Mesenchymal stem cell (in vitro differentiated cells and primary cell): Measurements from ENCODE around the gene ZNF805.
"Not testable (repeated sequence)": the region's sequence is repeated elsewhere in the genome, so short reads cannot be mapped to it uniquely, and the experiment has no call there.

Experiments used
- DNase-seq: peaks from one replicate; pipeline ENCODE4 v3.0.0-alpha.2; 2013
- H2AFZ ChIP-seq: one replicate; pipeline ENCODE4 v1.6.1; 2013; ENCODE audit warnings: low read depth, mild to moderate bottlenecking, control low read depth, inconsistent platforms, low read length, moderate library complexity
- H2AK5ac ChIP-seq: 2 replicates; pipeline ENCODE4 v1.6.1; 2013; ENCODE audit warnings: low read length, moderate library complexity, mild to moderate bottlenecking, inconsistent platforms; ENCODE audit not compliant: severe bottlenecking
- H2BK120ac ChIP-seq: one replicate; pipeline ENCODE4 v1.6.1; 2013; ENCODE audit warnings: low read depth, mild to moderate bottlenecking, inconsistent platforms, low read length, moderate library complexity
- H2BK12ac ChIP-seq, 2 experiments: one replicate each; pipeline ENCODE4 v1.6.1; 2013; ENCODE audit warnings: inconsistent platforms in 2 of 2, low read length in 2 of 2, mild to moderate bottlenecking in 2 of 2, moderate library complexity in 2 of 2, control low read depth in 1 of 2
- H2BK15ac ChIP-seq: one replicate; pipeline ENCODE4 v1.6.1; 2013; ENCODE audit warnings: mild to moderate bottlenecking, low read depth, inconsistent platforms; ENCODE audit not compliant: poor library complexity, severe bottlenecking
- H2BK5ac ChIP-seq: 2 replicates; pipeline ENCODE4 v1.6.1; 2013; ENCODE audit warnings: low read depth, mild to moderate bottlenecking, low read length, control low read depth, inconsistent platforms; ENCODE audit not compliant: poor library complexity, severe bottlenecking
- H3K14ac ChIP-seq, 2 experiments: one replicate each; pipeline ENCODE4 v1.6.1; 2013; ENCODE audit warnings: inconsistent platforms in 2 of 2, low read length in 2 of 2, control low read depth in 1 of 2, mild to moderate bottlenecking in 1 of 2, moderate library complexity in 1 of 2
- H3K18ac ChIP-seq, 2 experiments: one replicate each; pipeline ENCODE4 v1.6.1; 2013; ENCODE audit warnings: inconsistent platforms in 2 of 2, low read length in 2 of 2, control low read depth in 1 of 2, low read depth in 1 of 2, mild to moderate bottlenecking in 1 of 2
- H3K23ac ChIP-seq, 2 experiments: one replicate each; pipeline ENCODE4 v1.6.1; 2013; ENCODE audit warnings: inconsistent platforms in 2 of 2, low read length in 2 of 2, mild to moderate bottlenecking in 2 of 2, moderate library complexity in 2 of 2, control low read depth in 1 of 2
- H3K27ac ChIP-seq: 2 replicates; pipeline ENCODE4 v1.5.1; 2013; ENCODE audit warnings: mild to moderate bottlenecking, moderate library complexity, low read length, control low read depth, inconsistent platforms; ENCODE audit not compliant: poor library complexity, severe bottlenecking
- H3K27me3 ChIP-seq, 2 experiments: 2 replicates each; pipeline versions ENCODE4 v1.6.1 to v1.7.0; 2013; ENCODE audit warnings: low read length in 2 of 2, mild to moderate bottlenecking in 2 of 2, moderate library complexity in 2 of 2, control low read depth in 1 of 2, inconsistent platforms in 1 of 2; ENCODE audit not compliant: control insufficient read depth in 1 of 2, insufficient read depth in 1 of 2
- H3K36me3 ChIP-seq, 2 experiments: 2 replicates each; pipeline versions ENCODE4 v1.6.1 to v1.7.0; 2013; ENCODE audit warnings: low read length in 2 of 2, control low read depth in 1 of 2, inconsistent platforms in 1 of 2, low read depth in 1 of 2, mild to moderate bottlenecking in 1 of 2; ENCODE audit not compliant: insufficient read depth in 2 of 2, control insufficient read depth in 1 of 2
- H3K4ac ChIP-seq, 2 experiments: one replicate each; pipeline ENCODE4 v1.6.1; 2013; ENCODE audit warnings: inconsistent platforms in 2 of 2, low read length in 2 of 2, mild to moderate bottlenecking in 2 of 2, moderate library complexity in 2 of 2, control low read depth in 1 of 2, low read depth in 1 of 2
- H3K4me1 ChIP-seq: 2 replicates; pipeline ENCODE4 v1.6.1; 2013; ENCODE audit warnings: low read depth, low read length, control low read depth; ENCODE audit not compliant: control insufficient read depth, insufficient read depth
- H3K4me2 ChIP-seq: 2 replicates; pipeline ENCODE4 v1.6.1; 2013; ENCODE audit warnings: low read length, mild to moderate bottlenecking, inconsistent platforms; ENCODE audit not compliant: poor library complexity, severe bottlenecking
- H3K4me3 ChIP-seq, 2 experiments: 2 replicates each; pipeline versions ENCODE4 v1.5.1 to v1.7.0; 2013; ENCODE audit warnings: low read length in 2 of 2, mild to moderate bottlenecking in 2 of 2, control low read depth in 1 of 2, low read depth in 1 of 2; ENCODE audit not compliant: insufficient read depth in 1 of 2
- H3K79me1 ChIP-seq: replicated peaks from 2 replicates; pipeline ENCODE4 v1.6.1; 2013; ENCODE audit warnings: mild to moderate bottlenecking, control low read depth, low read length, inconsistent platforms; ENCODE audit not compliant: poor library complexity, severe bottlenecking
- H3K9ac ChIP-seq: 2 replicates; pipeline ENCODE4 v1.7.0; 2013; ENCODE audit warnings: mild to moderate bottlenecking, low read length, moderate library complexity
- H3K9me3 ChIP-seq: 2 replicates; pipeline ENCODE4 v1.7.0; 2013; ENCODE audit warnings: mild to moderate bottlenecking, low read length; ENCODE audit not compliant: control insufficient read depth
- H4K8ac ChIP-seq: one replicate; pipeline ENCODE4 v1.6.1; 2013; ENCODE audit warnings: inconsistent platforms, mild to moderate bottlenecking, low read length, moderate library complexity
- H4K91ac ChIP-seq: one replicate; pipeline ENCODE4 v1.6.1; 2013; ENCODE audit warnings: mild to moderate bottlenecking, low read length, inconsistent platforms
- WGBS: methylation state at CpG from one replicate; pipeline ENCODE4 v1.1.7; 2013; ENCODE audit warnings: mixed read lengths; 5-methylcytosine and 5-hydroxymethylcytosine counted together

Gene ZNF805

DNA sequence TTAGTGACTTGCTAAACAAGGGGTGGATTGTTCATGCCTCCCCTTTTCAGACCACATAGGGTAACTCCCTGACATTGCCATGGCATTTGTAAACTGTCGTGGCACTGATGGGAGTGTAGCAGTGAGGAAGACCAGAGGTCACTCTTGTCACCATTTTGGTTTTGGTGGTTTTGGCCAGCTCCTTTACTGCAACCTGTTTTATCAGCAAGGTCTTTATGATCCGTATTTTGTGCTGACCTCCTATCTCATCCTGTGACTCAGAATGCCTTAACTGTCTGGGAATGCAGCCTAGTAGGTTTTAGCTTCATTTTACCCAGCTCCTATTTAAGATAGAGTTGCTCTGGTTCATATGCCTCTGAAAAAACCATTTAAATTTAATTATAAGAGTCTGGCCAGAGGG, 38.0 kb downstream of the ZNF805 start:
- peak overlapping the region; percentile 50 for H3K27ac ChIP-seq
- DNase-seq: peak; percentile 67
- H4K91ac ChIP-seq, H3K79me1 ChIP-seq, H3K14ac ChIP-seq, H4K8ac ChIP-seq, H3K9me3 ChIP-seq, H2BK15ac ChIP-seq, H3K4me3 ChIP-seq, H3K27me3 ChIP-seq, H2BK5ac ChIP-seq, H2BK12ac ChIP-seq, H3K4ac ChIP-seq, H3K36me3 ChIP-seq, H3K23ac ChIP-seq, H3K4me2 ChIP-seq, H2BK120ac ChIP-seq, H3K9ac ChIP-seq, H3K18ac ChIP-seq, H2AFZ ChIP-seq, H2AK5ac ChIP-seq: not testable (repeated sequence)
- WGBS: 61% methylated on average over 2 of the region's 2 CpGs
- peaks cover 15% of the 10 kb centered on the region for H3K4me1 ChIP-seq

DNA sequence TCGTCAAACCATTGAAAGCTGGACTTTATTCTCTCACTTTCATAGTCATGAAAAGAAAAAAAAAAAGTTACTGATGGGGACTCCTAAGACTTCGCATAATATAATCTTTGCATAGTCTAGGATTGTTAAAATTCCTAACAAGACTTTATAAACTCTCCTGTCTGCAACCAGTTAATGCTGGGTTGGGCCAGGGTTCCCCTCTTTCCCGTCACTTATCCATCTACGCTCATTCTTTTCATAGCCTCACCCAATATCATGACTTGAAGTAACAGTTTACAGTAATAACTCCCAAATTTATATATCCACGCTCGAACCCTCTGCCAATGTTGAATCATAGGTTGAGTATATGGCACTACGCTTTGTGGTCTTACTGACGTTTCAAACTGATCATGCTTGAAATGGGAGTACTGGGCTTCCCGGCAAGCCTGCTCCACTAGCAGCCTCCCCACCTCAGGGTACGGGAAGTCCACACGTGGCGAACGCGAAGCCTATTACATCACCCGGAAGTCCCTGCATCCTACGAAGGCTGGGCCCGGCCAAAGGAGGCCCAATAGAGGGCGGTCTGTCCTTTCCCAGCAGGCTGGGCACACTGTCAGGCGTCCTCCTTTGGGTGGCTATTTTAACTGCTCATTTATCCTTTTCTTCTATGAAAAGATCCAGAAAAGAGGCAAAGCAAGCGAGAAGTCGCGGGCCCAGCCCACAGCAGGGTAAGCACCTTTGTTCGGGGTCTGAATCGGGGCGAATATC, 39.2 kb downstream of the ZNF805 start:
- peak overlapping the region; percentile 90 to 93 for H3K4ac ChIP-seq
- 7% methylated on average over 24 of the region's 25 CpGs for WGBS

DNA sequence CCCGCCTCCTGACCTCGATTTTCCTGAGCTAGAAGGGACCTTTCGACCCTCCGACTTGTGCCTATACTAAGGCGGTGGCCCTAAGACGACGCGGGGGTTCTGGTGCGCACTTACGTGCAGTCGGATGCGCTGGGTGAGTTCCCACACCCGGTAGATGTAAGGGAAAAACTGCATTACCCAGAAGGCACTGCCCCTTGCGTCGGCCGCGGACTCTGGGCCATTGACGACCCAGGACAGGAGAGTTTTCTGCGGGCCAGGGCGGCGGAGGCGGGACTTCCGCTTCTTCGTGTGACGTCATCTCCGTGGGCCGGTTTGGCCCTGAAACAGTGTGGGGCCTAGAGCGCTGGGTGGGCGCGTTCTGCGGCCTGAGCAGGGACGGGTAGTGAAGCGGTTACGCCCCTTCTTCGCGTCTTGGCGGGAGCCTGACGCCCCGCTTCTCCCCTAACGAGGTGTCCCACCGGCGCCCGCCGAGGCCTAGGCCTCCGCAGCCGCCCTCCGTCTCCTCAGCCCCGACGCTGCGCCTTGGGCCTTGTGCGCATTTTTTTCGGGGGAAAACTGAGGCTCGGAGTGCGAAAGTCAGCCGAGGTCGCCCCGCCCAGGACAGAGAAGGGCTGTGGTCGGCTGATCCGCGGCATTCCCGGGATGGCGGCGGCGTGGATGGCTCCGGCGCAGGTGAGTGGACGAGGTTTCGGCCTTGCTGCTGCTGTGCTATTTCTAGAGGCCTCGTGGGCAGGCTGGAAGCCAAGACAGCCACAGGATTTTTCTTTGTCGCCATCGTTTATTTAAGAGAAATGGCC, 39.9 kb downstream of the ZNF805 start, which contains the start of gene ZNF460:
TSS of gene ZNF460 (plus strand) at position 321 of the 797 bp plus-strand sequence. CDS start at position 643, 322 bp downstream.
- WGBS: under 1% methylated on average over 70 of the region's 71 CpGs

More for the DNA sequence above, 39.2 kb downstream of the ZNF805 start:
- Histone ChIP-seq H3K4me3 (peak overlapping the region; percentile 77 to 98), H4K8ac (peak overlapping the region; percentile 93), H2BK15ac (peak overlapping the region; percentile 86), H2BK12ac (no peak overlapping the region), H2BK120ac (peak overlapping the region; percentile 86), H3K9me3 (no peaks in the 10 kb centered on the region), H3K18ac (peak overlapping the region; percentile 79 to 99), H2AFZ (peak overlapping the region; percentile 10), H3K23ac (no peak overlapping the region), H2BK5ac (peak overlapping the region; percentile 95), H2AK5ac (peak overlapping the region; percentile 95), H3K27ac (peak overlapping the region; percentile 100), H3K9ac (peak overlapping the region; percentile 99), H3K27me3 (no peaks in the 10 kb centered on the region), H3K14ac (peak overlapping the region; percentile 13 to 25), H3K4me1 (peaks cover 19% of the 10 kb centered on the region), H4K91ac (peak overlapping the region; percentile 95), H3K36me3 (peaks cover 10 to 19% of the 10 kb centered on the region in 2 experiments), H3K4me2 (peak overlapping the region; percentile 93), H3K79me1 (peaks cover 3% of the 10 kb centered on the region)
- DNase-seq: peak; percentile 98

More for the DNA sequence above, 39.9 kb downstream of the ZNF805 start, which contains the start of gene ZNF460:
- no peaks in the 10 kb centered on the region for H3K9me3 ChIP-seq
- H3K4ac ChIP-seq: peak within 1 kb of the TSS; percentile 90 to 93
- peak within 1 kb of the TSS; percentile 95 for H4K91ac ChIP-seq
- H2AK5ac ChIP-seq: peak within 1 kb of the TSS; percentile 95
- H3K79me1 ChIP-seq: peaks cover 3% of the 10 kb centered on the region
- peak within 1 kb of the TSS; percentile 84 for H2AFZ ChIP-seq
- H3K18ac ChIP-seq: peak within 1 kb of the TSS; percentile 79 to 99
- H3K4me3 ChIP-seq: peak within 1 kb of the TSS; percentile 77 to 98
- peak within 1 kb of the TSS in 1 of 2 experiments; percentile 46 for H3K23ac ChIP-seq
- H4K8ac ChIP-seq: peak within 1 kb of the TSS; percentile 93
- H3K4me2 ChIP-seq: peak within 1 kb of the TSS; percentile 93
- peak within 1 kb of the TSS; percentile 86 for H2BK15ac ChIP-seq
- H2BK5ac ChIP-seq: peak within 1 kb of the TSS; percentile 95
- H2BK12ac ChIP-seq: no peak within 1 kb of the TSS
- H3K36me3 ChIP-seq: peaks cover 17 to 26% of the 10 kb centered on the region in 2 experiments
- peak; percentile 98 for DNase-seq
- H3K4me1 ChIP-seq: peaks cover 19% of the 10 kb centered on the region
- H3K27me3 ChIP-seq: no peaks in the 10 kb centered on the region
- peak within 1 kb of the TSS; percentile 100 for H3K27ac ChIP-seq
- H3K9ac ChIP-seq: peak within 1 kb of the TSS; percentile 99
- H3K14ac ChIP-seq: peak within 1 kb of the TSS; percentile 25 to 65
- peak within 1 kb of the TSS; percentile 86 for H2BK120ac ChIP-seq
